RWPE2 (cell line): ENCODE results near the gene FOLR3.

Experiments used
- ATAC-seq: fragments of 200-7000 bp; cut with Tn5 transposase; 3 replicates; pipeline ENCODE4 v1.9.1; 2021; ENCODE audit warnings: low read depth
- DNase-seq: peaks from one replicate; pipeline ENCODE4 v3.0.0-alpha.2; 2020; ENCODE audit warnings: low spot score
- H3K27ac ChIP-seq: fragments of 450-650 bp; 2 replicates; pipeline ENCODE4 v1.5.1; 2017; ENCODE audit warnings: mild to moderate bottlenecking; ENCODE audit not compliant: poor library complexity, severe bottlenecking
- H3K27me3 ChIP-seq: fragments of 250-450 bp; sonication (Bioruptor Pico); 2 replicates; pipeline ENCODE4 v1.5.1; 2021; ENCODE audit warnings: mild to moderate bottlenecking, moderate library complexity; ENCODE audit not compliant: insufficient read depth, poor library complexity, severe bottlenecking
- H3K36me3 ChIP-seq: fragments of 250-450 bp; sonication (Bioruptor Pico); 2 replicates; pipeline ENCODE4 v1.5.1; 2020; ENCODE audit warnings: low read depth, mild to moderate bottlenecking, moderate library complexity
- H3K4me1 ChIP-seq: fragments of 250-450 bp; sonication (Bioruptor Pico); 2 replicates; pipeline ENCODE4 v1.5.1; 2021; ENCODE audit warnings: mild to moderate bottlenecking, moderate library complexity; ENCODE audit not compliant: insufficient read depth, poor library complexity, severe bottlenecking
- H3K4me3 ChIP-seq: fragments of 250-450 bp; sonication (Bioruptor Pico); 2 replicates; pipeline ENCODE4 v1.5.1; 2021; ENCODE audit warnings: mild to moderate bottlenecking, moderate library complexity; ENCODE audit not compliant: severe bottlenecking
- H3K9me3 ChIP-seq: fragments of 250-450 bp; sonication (Bioruptor Pico); 2 replicates; pipeline ENCODE4 v1.5.1; 2021; ENCODE audit warnings: mild to moderate bottlenecking, moderate library complexity; ENCODE audit not compliant: severe bottlenecking
- TF ChIP-seq, protein P1 (sequence below): fragments of 450-650 bp; IDR thresholded peaks from one replicate; pipeline ENCODE4 v1.5.1; 2017; ENCODE audit warnings: mild to moderate bottlenecking, moderate library complexity; ENCODE audit not compliant: poor library complexity, severe bottlenecking

FOLR3 gene

DNA sequence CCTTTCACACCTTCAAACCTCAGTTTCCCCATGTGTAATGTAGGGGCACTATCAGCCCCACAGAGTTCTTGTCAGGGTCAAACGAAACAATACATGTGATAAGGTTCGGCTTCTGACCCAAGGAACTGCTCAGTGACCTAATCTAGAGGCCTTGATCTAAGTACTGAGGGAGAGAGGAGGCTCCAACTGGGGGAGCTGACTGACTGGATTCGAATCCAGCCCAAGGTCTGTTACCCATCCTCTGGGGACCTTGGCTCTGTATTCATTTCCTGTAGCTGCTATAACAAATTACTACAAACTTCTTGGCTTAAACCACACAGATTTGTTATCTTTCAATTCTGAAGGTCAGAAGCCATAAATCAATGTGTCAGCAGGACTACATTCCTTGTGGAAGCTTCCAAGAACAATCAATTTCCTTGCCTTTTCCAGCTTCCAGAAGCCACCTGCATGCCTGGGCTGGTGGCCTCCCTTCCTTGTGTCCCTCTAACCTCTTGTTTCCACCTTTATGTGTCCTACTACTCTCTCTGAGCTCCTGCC lies 12.3 kb upstream of the FOLR3 start:
- Histone ChIP-seq H3K36me3 (no peaks in the 10 kb centered on the region; the same call in 1 of the 2 replicates), H3K9me3 (no peaks in the 10 kb centered on the region), H3K27ac (no peak overlapping the region), H3K4me1 (no peaks in the 10 kb centered on the region), H3K4me3 (no peak overlapping the region), H3K27me3 (no peaks in the 10 kb centered on the region)
- ATAC-seq (no peak), DNase-seq (no peak)
- TF ChIP-seq, protein P1, sequence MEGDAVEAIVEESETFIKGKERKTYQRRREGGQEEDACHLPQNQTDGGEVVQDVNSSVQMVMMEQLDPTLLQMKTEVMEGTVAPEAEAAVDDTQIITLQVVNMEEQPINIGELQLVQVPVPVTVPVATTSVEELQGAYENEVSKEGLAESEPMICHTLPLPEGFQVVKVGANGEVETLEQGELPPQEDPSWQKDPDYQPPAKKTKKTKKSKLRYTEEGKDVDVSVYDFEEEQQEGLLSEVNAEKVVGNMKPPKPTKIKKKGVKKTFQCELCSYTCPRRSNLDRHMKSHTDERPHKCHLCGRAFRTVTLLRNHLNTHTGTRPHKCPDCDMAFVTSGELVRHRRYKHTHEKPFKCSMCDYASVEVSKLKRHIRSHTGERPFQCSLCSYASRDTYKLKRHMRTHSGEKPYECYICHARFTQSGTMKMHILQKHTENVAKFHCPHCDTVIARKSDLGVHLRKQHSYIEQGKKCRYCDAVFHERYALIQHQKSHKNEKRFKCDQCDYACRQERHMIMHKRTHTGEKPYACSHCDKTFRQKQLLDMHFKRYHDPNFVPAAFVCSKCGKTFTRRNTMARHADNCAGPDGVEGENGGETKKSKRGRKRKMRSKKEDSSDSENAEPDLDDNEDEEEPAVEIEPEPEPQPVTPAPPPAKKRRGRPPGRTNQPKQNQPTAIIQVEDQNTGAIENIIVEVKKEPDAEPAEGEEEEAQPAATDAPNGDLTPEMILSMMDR = no peak

DNA sequence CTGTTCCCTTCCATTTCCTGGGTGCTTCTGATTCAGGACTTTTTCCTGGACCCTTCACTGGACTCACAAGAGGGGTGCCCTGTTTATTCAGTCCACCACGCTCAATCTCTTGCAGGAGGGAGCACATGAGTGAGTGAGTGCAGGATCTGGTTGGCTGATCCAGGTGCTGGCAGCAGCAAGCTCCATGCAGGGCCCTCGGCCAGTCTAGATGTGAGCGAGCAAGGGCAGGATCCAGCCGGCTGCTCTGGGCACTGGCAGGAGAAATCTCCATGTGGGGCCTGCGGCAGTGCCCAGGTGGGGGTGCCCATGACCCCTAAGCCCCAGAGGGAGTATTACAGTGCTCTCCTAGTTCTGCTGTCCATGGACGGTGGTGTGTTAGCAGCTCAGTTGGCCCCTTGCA lies 11.5 kb upstream of the FOLR3 start:
- H3K4me1 ChIP-seq = no peaks in the 10 kb centered on the region
- DNase-seq (no peak), ATAC-seq (no peak)
- H3K27me3 ChIP-seq = no peaks in the 10 kb centered on the region
- TF ChIP-seq, protein P1 = no peak
- no peaks in the 10 kb centered on the region; the same call in 1 of the 2 replicates for H3K36me3 ChIP-seq
- no peak overlapping the region for H3K4me3 ChIP-seq
- no peak overlapping the region for H3K27ac ChIP-seq
- H3K9me3 ChIP-seq = no peaks in the 10 kb centered on the region

DNA sequence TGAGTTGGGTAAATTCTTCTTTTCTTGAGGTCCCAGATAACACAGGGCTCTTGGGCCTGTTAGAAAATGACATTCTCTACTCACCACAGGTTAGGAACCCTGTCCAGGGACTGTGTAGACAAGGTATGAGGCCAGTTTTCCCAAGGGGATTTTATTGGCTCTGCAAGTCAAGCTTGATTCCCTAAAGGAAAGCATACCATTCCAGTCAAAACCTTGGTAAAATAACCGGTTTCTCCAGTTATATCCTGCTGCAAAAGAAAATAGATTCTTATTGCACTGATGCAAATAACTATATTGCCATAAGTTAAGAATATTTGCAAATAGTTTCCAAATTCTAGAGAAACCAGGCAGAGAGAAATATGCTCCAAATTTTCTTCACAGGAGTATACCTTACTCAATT lies 9.6 kb upstream of the FOLR3 start:
- no peaks in the 10 kb centered on the region for H3K9me3 ChIP-seq
- no peak for DNase-seq
- no peaks in the 10 kb centered on the region; the same call in 1 of the 2 replicates for H3K36me3 ChIP-seq
- H3K27me3 ChIP-seq = no peaks in the 10 kb centered on the region
- ATAC-seq = no peak
- H3K4me3 ChIP-seq = no peak overlapping the region
- TF ChIP-seq, protein P1 = no peak
- no peaks in the 10 kb centered on the region for H3K4me1 ChIP-seq
- H3K27ac ChIP-seq = no peak overlapping the region

DNA sequence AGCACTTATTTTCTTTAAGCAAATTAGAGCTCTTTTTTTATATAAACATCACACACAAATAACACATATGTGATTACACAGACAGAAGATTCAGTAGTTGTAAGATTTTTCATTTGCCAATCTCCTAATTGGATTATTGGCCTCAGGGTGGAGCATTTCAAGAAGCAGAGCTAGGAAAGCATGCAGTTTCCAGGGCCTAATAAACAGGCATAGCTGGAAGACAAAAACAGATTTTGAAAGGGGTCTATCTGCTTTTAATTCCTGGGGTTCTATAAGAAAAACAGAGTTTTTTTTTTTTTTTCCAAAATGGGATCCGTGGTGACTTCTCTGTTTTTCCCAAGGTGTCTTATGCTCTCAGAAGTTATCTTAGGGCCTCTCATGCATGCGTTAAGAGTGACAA lies 7.6 kb upstream of the FOLR3 start:
- ATAC-seq (no peak), DNase-seq (no peak)
- H3K27me3 ChIP-seq = no peaks in the 10 kb centered on the region
- TF ChIP-seq, protein P1 = no peak
- no peaks in the 10 kb centered on the region; the same call in 1 of the 2 replicates for H3K36me3 ChIP-seq
- no peaks in the 10 kb centered on the region for H3K4me1 ChIP-seq
- no peaks in the 10 kb centered on the region for H3K9me3 ChIP-seq
- H3K4me3 ChIP-seq = no peak overlapping the region
- H3K27ac ChIP-seq = no peak overlapping the region

DNA sequence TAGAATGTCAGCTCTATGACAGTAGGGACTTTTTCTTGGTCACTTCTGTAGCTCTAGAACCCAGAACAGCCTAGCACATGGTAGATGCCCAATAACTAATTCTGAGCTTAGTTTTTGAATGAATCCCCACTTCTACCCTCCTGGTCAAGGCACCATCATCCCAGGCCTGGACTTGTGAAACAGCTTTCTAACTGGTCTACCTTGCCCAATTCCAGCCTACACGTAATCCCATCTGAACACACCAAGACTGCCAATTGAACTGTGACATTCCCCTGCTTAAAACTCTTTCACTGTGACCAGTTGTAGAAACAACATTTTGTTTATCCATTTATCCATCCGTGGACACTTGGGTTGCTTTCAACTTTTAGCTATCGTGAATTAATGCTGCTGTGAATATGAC lies 6.1 kb upstream of the FOLR3 start:
- H3K4me1 ChIP-seq = no peaks in the 10 kb centered on the region
- DNase-seq = no peak
- TF ChIP-seq, protein P1 = no peak
- ATAC-seq = no peak
- H3K9me3 ChIP-seq = no peaks in the 10 kb centered on the region
- H3K27me3 ChIP-seq = no peaks in the 10 kb centered on the region
- H3K27ac ChIP-seq = no peak overlapping the region
- no peaks in the 10 kb centered on the region; the same call in 1 of the 2 replicates for H3K36me3 ChIP-seq
- H3K4me3 ChIP-seq = no peak overlapping the region
